Measurements from ENCODE around the gene LHX8.
A peak's percentile ranks its signal among the peaks of the same experiment; 100 is the strongest.
"Not testable (repeated sequence)": the region's sequence is repeated elsewhere in the genome, so short reads cannot be mapped to it uniquely, and the experiment has no call there.

Gene LHX8

DNA sequence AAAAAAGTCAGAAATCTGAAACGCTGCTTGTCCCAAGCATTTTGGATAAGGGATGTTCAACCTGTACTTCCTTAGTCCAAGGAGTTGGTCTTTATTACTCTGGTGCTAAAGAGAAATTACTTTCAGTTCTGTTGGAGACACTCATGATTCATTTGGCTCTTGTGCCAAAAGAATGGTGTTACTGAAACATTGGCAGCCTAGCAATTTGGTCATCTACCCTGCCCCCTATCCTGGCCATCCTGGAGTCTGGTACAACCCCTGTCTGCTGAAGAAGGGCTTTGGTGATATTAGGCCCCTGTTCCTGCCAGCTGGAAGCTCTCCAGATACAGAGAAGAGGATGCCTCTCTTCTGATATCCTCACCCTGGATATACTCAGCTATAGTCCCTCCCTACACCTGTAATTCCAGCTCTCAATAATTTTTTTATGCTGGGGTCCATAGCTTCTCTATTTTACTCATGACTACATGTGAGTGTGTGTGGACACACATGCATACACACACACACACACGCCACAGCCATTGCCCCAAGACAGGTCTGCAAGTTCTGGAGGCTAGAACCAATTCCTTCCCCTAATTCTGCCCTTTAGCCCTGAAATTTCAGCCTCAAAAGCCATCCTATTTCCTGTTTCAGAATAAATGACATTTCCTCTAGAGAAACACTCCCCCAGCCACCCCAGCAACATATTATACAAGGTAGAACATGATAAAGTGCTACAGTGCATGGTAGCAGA is 40.0 kb downstream of the LHX8 start:
- CTCF ChIA-PET = no interaction called here
- DNase-seq (ENCODE audit: extremely low spot score) = no peak
- no peak for TF ChIP-seq ELF4 (IDR thresholded peaks at IDR 0.05)
- no peak for TF ChIP-seq FOXK2 (IDR thresholded peaks at IDR 0.05)
- TF ChIP-seq SP1 (IDR thresholded peaks at IDR 0.05) = no peak
- TF ChIP-seq ZNF384 (IDR thresholded peaks at IDR 0.05) = no peak
- TF ChIP-seq FOXM1 (IDR thresholded peaks at IDR 0.05; ENCODE audit: borderline replicate concordance) = no peak
- no peak for TF ChIP-seq CTBP1 (IDR thresholded peaks at IDR 0.05; ENCODE audit: borderline replicate concordance)
- TF ChIP-seq FOXA1 (IDR thresholded peaks at IDR 0.05) = no peak
- POLR2A ChIA-PET = interaction anchor here (0.8 kb wide), 1 partner anchor 13 kb away, joined by 3 read pairs; no protein-coding TSS in a partner anchor

DNA sequence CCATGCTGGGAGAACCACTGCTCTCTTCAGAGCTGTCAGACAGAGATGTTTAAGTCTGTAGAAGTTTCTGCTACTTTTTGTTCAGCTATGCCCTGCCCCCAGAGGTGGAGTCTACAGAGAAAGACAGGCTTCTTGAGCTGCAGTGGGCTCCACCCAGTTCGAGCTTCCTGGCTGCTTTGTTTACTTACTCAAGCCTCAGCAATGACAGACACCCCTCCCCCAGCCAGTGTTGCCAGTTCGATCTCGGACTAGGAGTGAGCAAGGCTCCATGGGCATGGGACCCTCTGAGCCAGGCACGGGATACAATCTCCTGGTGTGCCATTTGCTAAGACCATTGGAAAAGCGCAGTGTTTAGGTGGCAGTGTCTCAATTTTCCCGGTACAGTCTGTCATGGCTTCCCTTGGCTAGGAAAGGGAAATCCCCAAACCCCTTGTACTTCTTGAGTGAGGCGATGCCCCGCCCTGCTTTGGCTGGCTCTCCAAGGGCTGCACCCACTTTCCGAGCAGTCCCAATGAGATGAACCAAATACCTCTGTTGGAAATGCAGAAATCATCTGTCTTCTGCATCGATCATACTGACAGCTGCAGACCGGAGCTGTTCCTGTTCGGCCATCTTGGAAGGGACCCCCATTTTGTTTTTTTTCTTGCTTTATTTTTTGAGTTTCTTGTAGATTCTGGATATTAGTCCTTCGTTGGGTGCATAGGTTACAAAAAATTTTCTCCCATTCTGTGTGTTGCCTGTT is 47.2 kb downstream of the LHX8 start:
- DNase-seq (ENCODE audit: extremely low spot score); CTCF ChIA-PET; POLR2A ChIA-PET: not testable (repeated sequence)

DNA sequence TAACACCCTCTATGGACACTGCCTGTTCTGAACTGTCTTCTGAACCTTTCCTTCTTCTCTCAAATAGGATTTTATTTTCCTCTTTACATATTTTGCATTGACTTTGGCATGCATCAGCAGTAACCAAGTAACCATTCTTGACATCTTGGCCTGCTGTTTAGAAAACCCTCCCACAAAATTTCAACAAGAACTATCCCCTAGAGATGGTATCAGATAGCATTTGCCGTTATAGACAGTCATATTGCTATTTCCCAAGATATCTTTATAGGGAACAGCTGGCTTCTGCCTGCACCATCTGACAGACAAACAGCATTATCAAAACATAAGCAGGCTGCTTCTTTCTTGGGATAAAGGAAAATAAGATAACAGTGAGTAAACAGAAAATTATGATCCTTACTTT is 54.7 kb downstream of the LHX8 start:
- no peak for DNase-seq (ENCODE audit: extremely low spot score)
- ChIA-PET POLR2A (no interaction called here), CTCF (no interaction called here)
- TF ChIP-seq SP1 (IDR thresholded peaks at IDR 0.05) (no peak), CTBP1 (IDR thresholded peaks at IDR 0.05; ENCODE audit: borderline replicate concordance) (no peak), ARNT (IDR thresholded peaks at IDR 0.05) (no peak)

DNA sequence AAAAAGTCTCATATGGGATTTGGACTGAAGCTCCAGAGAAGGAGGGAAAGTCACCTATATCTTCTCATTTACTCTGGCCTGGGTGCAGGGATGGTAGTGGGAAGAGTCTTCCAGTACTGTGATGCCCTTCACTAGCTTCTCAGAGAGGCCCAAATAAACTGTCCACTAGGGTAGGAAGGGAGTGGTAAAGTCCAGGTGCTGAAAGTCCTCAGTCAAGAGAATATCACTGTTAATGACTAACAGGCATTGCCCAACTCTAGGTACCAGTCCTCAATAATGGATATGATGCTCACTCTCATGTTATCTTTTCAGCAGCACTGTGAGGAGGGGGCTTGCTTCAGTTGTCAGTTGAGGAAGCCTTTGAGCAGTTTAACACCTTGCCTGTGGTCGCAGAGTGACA is 64.0 kb downstream of the LHX8 start:
- no peak for DNase-seq (ENCODE audit: extremely low spot score)
- ChIA-PET CTCF (no interaction called here), POLR2A (no interaction called here)
- TF ChIP-seq FOXK2 (IDR thresholded peaks at IDR 0.05) (no peak), ZNF384 (IDR thresholded peaks at IDR 0.05) (no peak), ELF4 (IDR thresholded peaks at IDR 0.05) (no peak), FOXA1 (IDR thresholded peaks at IDR 0.05) (no peak), NFRKB (IDR thresholded peaks at IDR 0.05) (no peak)

DNA sequence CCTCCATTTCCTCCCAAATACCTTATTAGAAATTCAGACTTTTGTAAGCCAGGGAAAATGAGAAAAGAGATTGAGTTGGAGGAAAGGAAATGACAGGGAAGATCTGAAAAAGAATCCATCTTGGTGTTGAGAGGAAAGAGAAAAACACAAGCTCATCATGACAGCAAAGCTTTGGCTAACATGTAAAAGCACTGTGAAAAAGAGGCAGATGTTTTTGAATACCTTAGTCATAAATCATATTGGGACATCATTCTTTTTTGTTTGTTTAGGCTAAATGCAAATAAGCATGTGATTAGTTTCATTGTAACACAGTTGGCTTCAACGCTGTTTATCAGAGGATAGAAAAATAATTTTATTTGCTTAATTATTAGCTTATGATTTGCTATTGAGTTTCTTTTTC is 64.6 kb downstream of the LHX8 start:
- ChIA-PET CTCF (no interaction called here), POLR2A (no interaction called here)

DNA sequence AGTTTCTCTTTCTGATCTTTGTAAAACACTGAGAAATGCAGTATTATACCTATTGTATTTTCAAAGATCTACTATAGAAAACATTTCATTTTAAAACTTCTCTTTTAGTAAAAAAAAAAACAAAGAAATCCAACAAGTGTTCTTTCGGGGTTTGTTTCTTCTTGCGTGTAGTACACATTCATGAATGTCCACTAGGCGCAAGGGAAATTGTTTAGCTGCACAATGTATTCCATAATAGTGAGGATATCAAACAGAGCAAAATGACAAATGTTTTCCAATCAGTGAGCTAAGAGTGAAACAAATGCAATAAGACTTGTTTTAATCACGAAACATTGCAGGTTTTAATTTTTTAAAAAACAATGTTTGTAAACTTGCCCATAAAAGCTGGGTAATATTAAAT is 68.6 kb downstream of the LHX8 start:
- POLR2A ChIA-PET = no interaction called here
- CTCF ChIA-PET = interaction anchor here (0.7 to 1.2 kb wide), 5 partner anchors 10 to 431 kb away, joined by 3 to 5 read pairs (median 3); no protein-coding TSS in a partner anchor
- DNase-seq (ENCODE audit: extremely low spot score) = no peak
- TF ChIP-seq ZNF384 (IDR thresholded peaks at IDR 0.05) = no peak
- no peak for TF ChIP-seq TARDBP (IDR thresholded peaks at IDR 0.05)
- no peak for TF ChIP-seq LEF1 (IDR thresholded peaks at IDR 0.05; ENCODE audit: borderline replicate concordance)
- no peak for TF ChIP-seq FOXK2 (IDR thresholded peaks at IDR 0.05)
- TF ChIP-seq FOXA1 (IDR thresholded peaks at IDR 0.05) = no peak
- TF ChIP-seq CTBP1 (IDR thresholded peaks at IDR 0.05; ENCODE audit: borderline replicate concordance) = no peak
- TF ChIP-seq FOXM1 (IDR thresholded peaks at IDR 0.05; ENCODE audit: borderline replicate concordance) = no peak
- TF ChIP-seq BHLHE40 (IDR thresholded peaks at IDR 0.05; ENCODE audit: borderline replicate concordance) = no peak
- no peak for TF ChIP-seq NFRKB (IDR thresholded peaks at IDR 0.05)
- no peak for TF ChIP-seq ARNT (IDR thresholded peaks at IDR 0.05)

More for the DNA sequence above, 64.6 kb downstream of the LHX8 start:
- no peak for DNase-seq (ENCODE audit: extremely low spot score)
- TF ChIP-seq FOXA1 (IDR thresholded peaks at IDR 0.05) (no peak), SUZ12 (IDR thresholded peaks at IDR 0.05) (no peak), ZNF384 (IDR thresholded peaks at IDR 0.05) (no peak)

DNA sequence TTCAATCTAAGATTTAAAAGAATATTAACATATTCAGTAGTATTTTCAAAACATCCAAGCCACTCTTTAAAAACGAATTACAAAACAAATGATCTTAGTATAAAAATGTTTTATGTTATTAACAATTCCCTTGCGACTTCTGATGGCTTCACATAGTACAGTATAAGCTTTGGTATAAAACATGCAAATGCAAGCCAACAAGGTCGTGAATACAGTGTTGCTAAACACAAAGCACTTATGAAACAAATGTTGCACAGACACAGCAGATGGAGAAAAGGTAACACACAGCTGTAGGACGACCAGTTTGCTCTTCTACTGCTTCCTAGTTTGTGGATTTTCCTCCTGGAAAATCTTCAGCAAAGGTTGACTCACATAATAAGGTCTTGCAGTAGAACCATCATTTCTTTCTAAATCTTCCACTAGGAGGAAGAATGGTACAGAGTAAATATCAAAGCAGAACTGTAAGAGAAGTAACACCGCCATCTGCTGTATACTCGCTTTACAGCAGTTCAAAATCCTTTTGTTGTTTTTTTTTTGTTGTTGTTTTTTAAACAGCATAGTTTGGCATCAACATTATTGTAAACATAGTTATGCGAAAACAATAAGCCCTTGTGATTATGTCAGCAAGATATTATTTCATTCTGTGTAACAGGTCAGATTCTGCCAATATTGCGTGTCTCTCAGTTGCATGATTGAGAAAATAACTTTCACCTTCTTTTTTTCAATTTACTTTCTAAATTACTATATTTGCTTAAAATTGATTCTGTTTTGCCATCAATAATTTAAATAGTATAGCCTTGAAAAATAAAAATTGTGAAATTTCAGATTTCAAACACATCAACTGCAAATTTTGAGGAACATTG is 69.5 kb downstream of the LHX8 start:
- peak; percentile 62 for DNase-seq (ENCODE audit: extremely low spot score)
- ChIA-PET CTCF (interaction anchor here (0.8 to 1.2 kb wide), 4 partner anchors 11 to 431 kb away, joined by 3 to 5 read pairs (median 3); no protein-coding TSS in a partner anchor), POLR2A (no interaction called here)
- TF ChIP-seq L3MBTL2 (conservative IDR thresholded peaks at IDR 0.05) = no peak
- peak; percentile 43; the same call in 1 of the 2 replicates for TF ChIP-seq ZNF384 (IDR thresholded peaks at IDR 0.05)
- TF ChIP-seq FOXK2 (IDR thresholded peaks at IDR 0.05) = no peak
- no peak for TF ChIP-seq NFRKB (IDR thresholded peaks at IDR 0.05)
- no peak for TF ChIP-seq CTBP1 (IDR thresholded peaks at IDR 0.05; ENCODE audit: borderline replicate concordance)
- TF ChIP-seq LEF1 (IDR thresholded peaks at IDR 0.05; ENCODE audit: borderline replicate concordance) = no peak
- 0 out of 2 replicates have a peak, but pooled peaks have one; percentile 25 for TF ChIP-seq FOXA1 (IDR thresholded peaks at IDR 0.05)
- no peak for TF ChIP-seq HDGF (IDR thresholded peaks at IDR 0.05; ENCODE audit: borderline replicate concordance)

DNA sequence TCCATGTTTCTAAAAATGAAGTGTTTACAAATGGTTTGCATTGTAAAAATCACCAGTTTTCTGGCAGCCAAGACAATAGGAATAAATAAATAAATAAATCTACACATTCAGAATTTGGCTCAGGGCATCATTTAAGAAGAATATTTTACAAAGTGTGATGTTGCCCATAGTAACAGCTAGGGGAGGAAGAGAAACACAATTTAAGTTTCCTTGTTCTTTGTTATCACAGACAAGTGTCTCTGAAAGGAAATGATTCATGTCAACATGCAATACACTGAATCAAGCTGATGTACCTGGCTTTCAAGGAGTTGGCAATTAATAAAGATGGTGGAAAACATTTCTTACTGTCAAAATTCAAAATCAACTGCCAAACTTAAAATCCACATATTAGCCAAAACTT is 74.7 kb downstream of the LHX8 start:
- ChIA-PET CTCF (interaction anchor here (2.3 kb wide), 1 partner anchor 437 kb away, joined by 8 read pairs; no protein-coding TSS in a partner anchor), POLR2A (no interaction called here)
- TF ChIP-seq ZNF384 (IDR thresholded peaks at IDR 0.05) (no peak), ELF4 (IDR thresholded peaks at IDR 0.05) (no peak), TARDBP (IDR thresholded peaks at IDR 0.05) (no peak), CTBP1 (IDR thresholded peaks at IDR 0.05; ENCODE audit: borderline replicate concordance) (no peak), BHLHE40 (IDR thresholded peaks at IDR 0.05; ENCODE audit: borderline replicate concordance) (no peak), FOXM1 (IDR thresholded peaks at IDR 0.05; ENCODE audit: borderline replicate concordance) (no peak)
- DNase-seq (ENCODE audit: extremely low spot score) = no peak
